GM19240 (cell line): Measurements from ENCODE around the gene H2BK1.
A peak's percentile ranks its signal among the peaks of the same experiment; 100 is the strongest.

Source experiments
- DNase-seq: peaks from one replicate; pipeline ENCODE4 v3.0.0; 2011; ENCODE audit warnings: low spot score; ENCODE audit not compliant: insufficient read length

The H2BK1 gene

GRCh38 chr7:151179946-151180345, 30.3 kb downstream of the H2BK1 start:
- DNase-seq, result no peak

DNA sequence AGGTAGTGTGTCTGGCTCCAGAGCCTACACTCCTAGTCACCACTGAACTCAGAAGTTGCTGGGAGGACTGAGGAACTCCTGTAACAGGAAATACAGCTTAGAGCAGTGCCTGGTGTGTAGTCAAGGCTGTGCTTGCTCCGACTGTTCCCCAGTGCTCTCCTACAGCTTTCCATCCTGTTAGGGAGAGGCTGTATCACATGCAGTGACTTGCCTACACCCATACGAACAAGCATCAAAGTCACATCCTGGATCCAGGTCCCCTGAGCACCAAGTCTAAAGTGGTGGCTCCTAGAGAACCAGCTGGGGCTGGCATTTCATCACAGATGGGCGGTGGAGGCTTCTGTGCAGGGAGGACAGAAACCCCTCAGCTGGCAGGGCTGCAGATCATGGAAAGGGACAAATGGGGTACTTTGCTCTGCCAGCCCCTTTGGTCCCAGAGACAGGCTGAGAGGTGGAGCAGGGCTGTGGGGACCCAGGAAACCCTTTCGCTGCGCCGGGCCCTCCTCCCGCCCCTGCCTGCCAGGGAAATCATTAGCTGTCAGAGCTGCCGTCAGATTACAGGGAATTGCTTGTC, 30.9 kb downstream of the H2BK1 start:
- DNase-seq, result no peak

DNA sequence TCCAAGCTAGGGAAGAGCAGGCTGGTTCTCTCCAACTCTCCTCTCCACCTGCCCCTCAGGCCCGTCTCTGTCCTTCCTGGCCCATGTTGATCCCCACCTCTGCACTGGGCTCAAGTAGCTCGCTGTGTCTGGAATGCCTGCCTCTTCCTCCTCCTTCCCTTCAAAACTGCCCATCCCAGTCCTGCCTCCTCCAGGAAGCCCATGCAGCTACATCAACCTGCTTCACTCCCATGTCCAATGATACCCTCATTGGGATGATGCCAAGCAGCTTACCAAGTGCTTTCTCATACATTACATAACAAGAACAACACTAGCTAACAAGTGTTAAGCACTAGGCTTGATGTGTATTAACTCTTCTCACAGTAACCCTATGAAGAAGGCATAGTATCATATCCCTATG, 31.5 kb downstream of the H2BK1 start:
- DNase-seq, result no peak

DNA sequence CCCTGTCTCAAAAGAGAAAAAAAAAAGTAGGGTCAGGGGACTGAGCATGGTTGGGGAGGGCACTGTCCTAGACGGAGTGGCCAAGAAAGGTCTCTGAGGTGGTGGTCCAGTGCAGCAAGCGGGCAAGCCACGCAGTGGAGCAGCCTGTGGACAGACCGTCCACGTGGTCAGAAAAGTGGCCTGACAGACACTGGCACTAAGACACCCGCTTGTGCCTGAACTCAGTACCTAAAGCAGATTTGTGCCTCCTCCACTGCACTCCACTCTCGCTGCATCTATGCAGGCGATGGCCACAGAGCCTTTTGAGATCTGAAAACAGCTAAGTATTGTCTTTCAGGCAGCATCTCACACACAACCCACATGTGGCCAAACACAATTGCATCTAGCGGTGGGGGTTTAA, 32.1 kb downstream of the H2BK1 start:
- DNase-seq, result no peak

DNA sequence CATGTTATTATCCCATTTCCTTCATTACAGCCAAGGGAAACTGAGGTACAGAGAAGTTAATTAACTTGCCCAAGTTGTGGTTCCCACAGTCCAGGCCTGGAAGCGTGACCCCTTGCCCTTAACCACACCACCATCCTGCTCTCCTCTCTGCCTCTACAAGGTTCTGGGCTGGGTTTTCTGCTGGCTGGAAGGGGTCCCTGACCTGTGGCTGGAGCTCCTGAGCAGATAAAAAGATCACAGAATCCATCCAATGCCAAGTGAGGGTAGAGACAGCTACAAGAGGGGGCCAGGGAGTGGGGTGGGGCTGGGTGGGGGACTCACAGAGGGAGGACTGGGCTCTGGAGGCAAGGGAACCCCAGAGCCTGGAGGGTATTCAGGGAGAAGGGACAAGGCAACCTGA, 33.0 kb downstream of the H2BK1 start:
- no peak for DNase-seq

GRCh38 chr7:151176401-151176800, 33.9 kb downstream of the H2BK1 start:
- DNase-seq, result no peak

DNA sequence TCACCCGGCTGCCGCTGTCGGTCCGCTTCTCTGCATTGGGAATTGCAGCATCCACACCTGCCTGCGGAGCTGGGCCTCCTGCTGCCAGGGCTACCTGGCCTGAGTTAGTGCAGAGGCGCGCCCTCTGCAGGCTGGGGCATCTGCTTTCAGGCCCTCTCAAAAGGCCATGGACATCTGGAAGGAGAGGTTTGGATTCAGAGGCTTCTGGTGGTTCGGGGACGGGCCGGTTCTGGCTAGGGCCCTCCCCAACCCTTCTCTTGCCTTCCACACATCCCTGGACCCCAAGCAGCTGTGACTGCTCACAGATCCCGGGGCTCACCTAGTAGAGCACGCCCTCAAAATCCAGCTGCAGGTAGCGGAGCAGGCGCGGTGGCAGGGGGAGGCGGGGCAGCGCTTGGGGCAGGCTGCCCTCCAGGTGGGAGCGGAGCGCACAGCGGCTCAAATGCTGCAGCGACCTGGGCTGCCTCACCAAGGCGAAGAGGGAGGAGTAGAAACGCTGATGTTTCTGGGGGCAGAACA, 34.4 kb downstream of the H2BK1 start:
- DNase-seq, result no peak

DNA sequence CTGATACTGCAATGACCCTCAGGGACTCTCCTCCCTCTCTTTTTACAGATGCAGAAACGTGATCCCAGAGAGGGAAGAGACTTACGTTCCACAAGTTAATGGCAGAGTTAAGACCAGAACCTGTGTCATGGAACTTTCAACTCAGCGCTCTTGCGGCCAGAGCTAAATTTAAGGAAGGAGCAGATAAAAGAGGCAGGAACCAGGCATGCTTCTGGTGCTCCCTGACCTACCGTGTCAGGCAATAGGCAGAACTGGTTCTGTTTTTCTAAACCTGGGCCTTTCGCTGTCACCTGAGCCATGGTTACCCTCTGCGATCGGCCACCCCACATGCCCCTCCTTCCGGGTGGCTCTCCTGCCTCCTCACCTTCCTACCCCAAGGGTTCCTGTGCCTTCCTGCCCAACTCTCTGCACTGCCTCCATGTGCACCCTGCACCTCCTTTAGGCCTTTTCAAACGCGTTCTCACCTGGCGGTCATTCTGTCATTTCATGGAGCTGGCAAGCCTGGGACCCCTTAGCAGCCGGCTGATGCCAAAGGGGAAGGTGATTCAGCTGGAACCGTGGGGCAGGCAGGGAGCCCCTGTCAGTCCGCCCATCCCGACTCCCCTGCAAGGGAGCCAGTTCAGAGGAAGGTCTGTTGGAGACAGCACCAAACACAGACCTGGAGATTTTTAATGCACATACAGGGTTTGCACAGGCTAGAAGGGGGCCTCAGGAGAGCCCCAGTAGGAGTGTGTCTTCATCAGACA, 35.1 kb downstream of the H2BK1 start:
- DNase-seq, result no peak

- DNase-seq, result no peak
Observed at GRCh38 chr7:151174246-151175046, 35.8 kb downstream of the H2BK1 start.

GRCh38 chr7:151173386-151174245, 36.7 kb downstream of the H2BK1 start:
- no peak for DNase-seq

- DNase-seq, result peak; percentile 87
Observed at GRCh38 chr7:151172273-151173141, 37.8 kb downstream of the H2BK1 start.

DNA sequence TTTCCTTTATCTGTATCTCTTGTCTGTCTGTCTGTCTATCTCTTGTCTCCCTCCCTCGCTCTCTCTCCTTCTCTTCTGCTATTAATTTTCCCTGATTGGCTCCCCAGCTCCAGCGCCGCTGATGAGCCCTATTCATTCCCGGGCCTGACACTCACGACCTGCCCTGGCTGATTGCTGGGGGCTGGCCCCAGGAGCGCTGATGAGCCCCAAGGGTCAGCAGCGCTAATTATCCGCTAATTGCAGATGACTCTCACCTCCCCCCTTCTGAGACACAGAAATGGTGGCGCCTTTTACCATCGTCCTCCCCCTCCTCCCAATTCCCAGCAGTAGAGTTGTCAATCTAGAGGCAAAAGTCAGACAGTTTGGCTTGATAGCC, 41.5 kb downstream of the H2BK1 start:
- DNase-seq, result no peak

- DNase-seq, result peak; percentile 35
Observed at GRCh38 chr7:151168003-151168786, 42.1 kb downstream of the H2BK1 start.

GRCh38 chr7:151167197-151167961, 42.9 kb downstream of the H2BK1 start, which contains the start of gene GBX1:
Gene GBX1, minus strand, starts transcription at chr7:151167694. Its CDS starts 146 bp downstream, at chr7:151167548.
- DNase-seq, result no peak

- no peak for DNase-seq
Observed at GRCh38 chr7:151166629-151167196, 43.6 kb downstream of the H2BK1 start.

DNA sequence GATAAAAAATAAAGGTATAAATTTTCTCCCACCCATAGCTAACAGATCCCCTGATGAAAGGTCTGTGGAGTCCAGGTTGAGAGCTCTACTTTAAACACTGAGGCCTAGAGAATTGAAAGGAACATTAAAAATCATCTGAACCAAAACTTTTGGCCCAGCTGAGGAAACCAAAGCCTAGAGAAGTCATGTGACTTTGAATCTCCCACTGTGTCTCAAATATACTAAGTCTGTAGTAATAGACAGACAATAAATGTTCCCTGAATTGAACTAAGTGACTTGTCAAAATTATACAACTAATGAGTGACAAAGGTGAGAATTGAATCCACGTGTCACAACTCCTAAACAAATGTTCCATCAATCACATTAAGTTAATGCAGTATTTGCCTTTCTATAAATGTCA, 48.5 kb downstream of the H2BK1 start:
- DNase-seq, result no peak
